ENCODE data around the gene PIGA. TPM values are rescaled to one million over a fixed set of nuclear protein-coding genes. Genes with fewer than 3 reads are reported as not detected.

The PIGA gene
- total RNA-seq, 6 donors from 2014 or later: 6.2 to 82.0 (median 22.2) TPM

GRCh38 chrX:15269618-15270521, 65.5 kb downstream of the PIGA start, which contains the start of gene ASB9:
Gene ASB9 (minus strand): TSS chrX:15270083. CDS start chrX:15269874, 209 bp downstream.
- H3K4me1 ChIP-seq: peaks cover 0 to 7% (median 0%) of the 10 kb centered on the region in 4 donors
- TF ChIP-seq POLR2AphosphoS5 (IDR thresholded peaks at IDR 0.05): peak in 1 of 2 donors; percentile 24
- no peak for TF ChIP-seq POLR2A (IDR thresholded peaks at IDR 0.05)
- TF ChIP-seq, protein P1, sequence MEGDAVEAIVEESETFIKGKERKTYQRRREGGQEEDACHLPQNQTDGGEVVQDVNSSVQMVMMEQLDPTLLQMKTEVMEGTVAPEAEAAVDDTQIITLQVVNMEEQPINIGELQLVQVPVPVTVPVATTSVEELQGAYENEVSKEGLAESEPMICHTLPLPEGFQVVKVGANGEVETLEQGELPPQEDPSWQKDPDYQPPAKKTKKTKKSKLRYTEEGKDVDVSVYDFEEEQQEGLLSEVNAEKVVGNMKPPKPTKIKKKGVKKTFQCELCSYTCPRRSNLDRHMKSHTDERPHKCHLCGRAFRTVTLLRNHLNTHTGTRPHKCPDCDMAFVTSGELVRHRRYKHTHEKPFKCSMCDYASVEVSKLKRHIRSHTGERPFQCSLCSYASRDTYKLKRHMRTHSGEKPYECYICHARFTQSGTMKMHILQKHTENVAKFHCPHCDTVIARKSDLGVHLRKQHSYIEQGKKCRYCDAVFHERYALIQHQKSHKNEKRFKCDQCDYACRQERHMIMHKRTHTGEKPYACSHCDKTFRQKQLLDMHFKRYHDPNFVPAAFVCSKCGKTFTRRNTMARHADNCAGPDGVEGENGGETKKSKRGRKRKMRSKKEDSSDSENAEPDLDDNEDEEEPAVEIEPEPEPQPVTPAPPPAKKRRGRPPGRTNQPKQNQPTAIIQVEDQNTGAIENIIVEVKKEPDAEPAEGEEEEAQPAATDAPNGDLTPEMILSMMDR (IDR thresholded peaks at IDR 0.05): no peak
- WGBS, 2 donors: 16 to 35% methylated on average over 7 to 15 of the region's 15 CpGs
- peak within 1 kb of the TSS; percentile 50 to 63 (median 54) for H3K27ac ChIP-seq
- H3K4me3 ChIP-seq: peak within 1 kb of the TSS in 3 of 4 donors; percentile 15 to 32 (median 22)
- DNase-seq (peak in 1 of 2 donors; percentile 73), ATAC-seq (ENCODE audit: low FRiP score in 2 of 2) (peak; percentile 73 to 88)
- no peaks in the 10 kb centered on the region for H3K9me3 ChIP-seq
- H3K36me3 ChIP-seq: no peaks in the 10 kb centered on the region
- H3K27me3 ChIP-seq: no peaks in the 10 kb centered on the region

Other genes with a start within 250 kb of the PIGA start
- gene ASB9, start 65.4 kb downstream of the PIGA start, total RNA-seq: 1 to 10 TPM; 3.0 to 6.2 (median 3.6) TPM
- gene ASB11, start 19.9 kb downstream of the PIGA start, total RNA-seq: under 1 TPM in 1 of 6 donors, not detected in 5; 0.14 TPM
- gene VEGFD, start 48.9 kb upstream of the PIGA start, total RNA-seq: 10 to 100 TPM in 4 of 6 donors, 1 to 10 TPM in 2; 5.3 to 42.3 (median 18.5) TPM
- gene PIR, start 157.8 kb upstream of the PIGA start, total RNA-seq: 10 to 100 TPM; 11.7 to 20.6 (median 18.5) TPM
- 1 to 10 TPM in 4 of 6 donors, not detected in 2; 1.3 to 4.2 (median 3.6) TPM for gene BMX, start 165.3 kb upstream of the PIGA start, total RNA-seq